Endothelial cell of umbilical vein (primary cell): ENCODE measurements around the gene HCFC1R1.

Experiments used
- POLR2AphosphoS5 ChIP-seq: IDR thresholded peaks from 2 replicates; pipeline ENCODE4 v1.6.1; 2012; ENCODE audit warnings: low read depth, mild to moderate bottlenecking, control low read depth, low read length, moderate library complexity; ENCODE audit not compliant: insufficient read depth
- TF ChIP-seq, protein P1 (sequence below), 2 donors: IDR thresholded peaks; 1 replicate in 1 of 2; 2 replicates in 1 of 2; pipeline ENCODE4 v1.5.1; 2011; ENCODE audit warnings: low read length in 2 of 2, mild to moderate bottlenecking in 2 of 2, moderate library complexity in 2 of 2, control low read depth in 1 of 2, inconsistent platforms in 1 of 2, low read depth in 1 of 2; ENCODE audit not compliant: insufficient read depth in 1 of 2; ENCODE audit errors: extremely low read depth in 1 of 2

DNA sequence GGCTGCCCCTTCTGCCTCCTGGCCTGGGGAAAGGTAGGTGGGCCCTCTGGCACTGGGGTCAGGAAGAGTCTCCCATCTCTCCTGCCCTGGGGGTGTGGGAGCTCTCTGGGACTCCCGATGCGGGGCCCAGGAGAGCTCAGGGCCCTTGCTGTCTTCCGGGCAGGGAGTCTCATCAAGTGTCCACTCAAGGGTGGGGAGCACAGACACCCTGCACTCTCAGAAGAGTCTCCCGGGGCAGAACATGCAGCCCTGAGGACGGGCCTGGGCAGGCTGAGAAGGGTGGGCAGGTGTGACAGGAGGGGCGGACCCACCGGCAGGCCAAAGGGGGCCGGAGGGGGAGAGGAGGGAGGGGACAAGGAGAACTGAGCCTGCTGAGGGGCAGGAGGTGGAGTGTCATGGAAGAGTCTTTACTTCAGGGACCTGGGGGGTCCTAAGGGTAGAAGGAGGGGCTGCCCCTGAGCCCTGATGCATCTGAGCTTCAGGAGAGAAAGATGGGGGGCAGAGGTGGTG, 35.1 kb downstream of the HCFC1R1 start:
- TF ChIP-seq POLR2AphosphoS5 = no peak
- TF ChIP-seq, protein P1, sequence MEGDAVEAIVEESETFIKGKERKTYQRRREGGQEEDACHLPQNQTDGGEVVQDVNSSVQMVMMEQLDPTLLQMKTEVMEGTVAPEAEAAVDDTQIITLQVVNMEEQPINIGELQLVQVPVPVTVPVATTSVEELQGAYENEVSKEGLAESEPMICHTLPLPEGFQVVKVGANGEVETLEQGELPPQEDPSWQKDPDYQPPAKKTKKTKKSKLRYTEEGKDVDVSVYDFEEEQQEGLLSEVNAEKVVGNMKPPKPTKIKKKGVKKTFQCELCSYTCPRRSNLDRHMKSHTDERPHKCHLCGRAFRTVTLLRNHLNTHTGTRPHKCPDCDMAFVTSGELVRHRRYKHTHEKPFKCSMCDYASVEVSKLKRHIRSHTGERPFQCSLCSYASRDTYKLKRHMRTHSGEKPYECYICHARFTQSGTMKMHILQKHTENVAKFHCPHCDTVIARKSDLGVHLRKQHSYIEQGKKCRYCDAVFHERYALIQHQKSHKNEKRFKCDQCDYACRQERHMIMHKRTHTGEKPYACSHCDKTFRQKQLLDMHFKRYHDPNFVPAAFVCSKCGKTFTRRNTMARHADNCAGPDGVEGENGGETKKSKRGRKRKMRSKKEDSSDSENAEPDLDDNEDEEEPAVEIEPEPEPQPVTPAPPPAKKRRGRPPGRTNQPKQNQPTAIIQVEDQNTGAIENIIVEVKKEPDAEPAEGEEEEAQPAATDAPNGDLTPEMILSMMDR (IDR thresholded peaks at IDR 0.05; ENCODE audit: extremely low read depth in 1 of 2, insufficient read depth in 1 of 2, low read depth in 1 of 2, low read length in 2 of 2) = no peak
